Chondrocyte (in vitro differentiated cells): ENCODE data around the gene VSIG10. TPM values are rescaled to one million over a fixed set of nuclear protein-coding genes. Genes with fewer than 3 reads are reported as not detected.

Experiments
- DNase-seq: peaks from one replicate; pipeline ENCODE4 v3.0.0; 2021; ENCODE audit warnings: mixed read lengths, low spot score
- H3K27ac Mint-ChIP-seq: one replicate; pipeline ENCODE4 v1.8.0; 2021; ENCODE audit warnings: mild to moderate bottlenecking, moderate library complexity, mixed read lengths; ENCODE audit not compliant: unreplicated experiment
- H3K27me3 Mint-ChIP-seq: 2 replicates; pipeline ENCODE4 v1.8.0; 2021; ENCODE audit warnings: low read depth, mixed read lengths
- H3K36me3 Mint-ChIP-seq: 2 replicates; pipeline ENCODE4 v1.8.0; 2021; ENCODE audit warnings: low read depth, mixed read lengths
- H3K4me1 Mint-ChIP-seq: 2 replicates; pipeline ENCODE4 v1.8.0; 2021; ENCODE audit warnings: low read depth, mild to moderate bottlenecking, mixed read lengths
- H3K4me3 Mint-ChIP-seq: one replicate; pipeline ENCODE4 v1.8.0; 2021; ENCODE audit warnings: mild to moderate bottlenecking, moderate library complexity, mixed read lengths; ENCODE audit not compliant: unreplicated experiment
- H3K9me3 Mint-ChIP-seq: 2 replicates; pipeline ENCODE4 v1.8.0; 2021; ENCODE audit warnings: low read depth, mixed read lengths
- CTCF ChIP-seq: fragments of 200-600 bp; sonication (generic); IDR thresholded peaks from 2 replicates; pipeline ENCODE4 v1.5.0; 2021; ENCODE audit warnings: antibody characterized with exemption, mild to moderate bottlenecking, moderate library complexity
- total RNA-seq: library from RNA; stranded (reverse); gene quantifications from 3 replicates; pipeline ENCODE4 v1.2.1, GENCODE V29; 2021

VSIG10 gene
- total RNA-seq, 1 donor from 2014 or later, result 9.3 TPM

DNA sequence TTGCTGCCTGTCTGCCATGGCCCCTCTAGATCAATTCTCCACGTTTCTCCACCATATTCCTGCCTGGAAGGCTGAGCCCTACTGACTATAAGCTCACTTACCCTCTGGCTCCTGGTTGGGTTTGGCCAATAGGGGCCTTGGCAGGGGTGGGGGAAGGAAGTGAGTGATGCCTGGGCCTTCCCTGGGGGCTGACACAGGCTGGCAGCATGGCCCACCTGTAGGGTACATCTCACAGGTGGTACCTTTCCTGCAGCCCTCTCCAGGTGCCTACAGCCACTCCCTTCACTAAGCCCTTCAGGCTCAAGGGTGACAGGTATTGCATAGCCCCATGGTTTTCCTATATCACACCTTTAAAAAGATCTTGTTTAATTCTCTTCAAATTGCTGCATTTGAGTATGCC, 83.8 kb downstream of the VSIG10 start:
- Mint-ChIP-seq H3K4me3 (no peak overlapping the region), H3K4me1 (peaks cover 17% of the 10 kb centered on the region), H3K27me3 (no peaks in the 10 kb centered on the region), H3K36me3 (peaks cover 7% of the 10 kb centered on the region), H3K9me3 (no peaks in the 10 kb centered on the region), H3K27ac (no peak overlapping the region)
- no peak for TF ChIP-seq CTCF
- DNase-seq, result no peak

GRCh38 chr12:118017926-118018325, 85.9 kb downstream of the VSIG10 start:
- H3K27me3 Mint-ChIP-seq, result no peaks in the 10 kb centered on the region
- no peak for TF ChIP-seq CTCF
- H3K36me3 Mint-ChIP-seq, result peaks cover 7% of the 10 kb centered on the region
- H3K27ac Mint-ChIP-seq, result no peak overlapping the region
- no peak overlapping the region for H3K4me3 Mint-ChIP-seq
- no peaks in the 10 kb centered on the region for H3K9me3 Mint-ChIP-seq
- H3K4me1 Mint-ChIP-seq, result peaks cover 17% of the 10 kb centered on the region
- no peak for DNase-seq

DNA sequence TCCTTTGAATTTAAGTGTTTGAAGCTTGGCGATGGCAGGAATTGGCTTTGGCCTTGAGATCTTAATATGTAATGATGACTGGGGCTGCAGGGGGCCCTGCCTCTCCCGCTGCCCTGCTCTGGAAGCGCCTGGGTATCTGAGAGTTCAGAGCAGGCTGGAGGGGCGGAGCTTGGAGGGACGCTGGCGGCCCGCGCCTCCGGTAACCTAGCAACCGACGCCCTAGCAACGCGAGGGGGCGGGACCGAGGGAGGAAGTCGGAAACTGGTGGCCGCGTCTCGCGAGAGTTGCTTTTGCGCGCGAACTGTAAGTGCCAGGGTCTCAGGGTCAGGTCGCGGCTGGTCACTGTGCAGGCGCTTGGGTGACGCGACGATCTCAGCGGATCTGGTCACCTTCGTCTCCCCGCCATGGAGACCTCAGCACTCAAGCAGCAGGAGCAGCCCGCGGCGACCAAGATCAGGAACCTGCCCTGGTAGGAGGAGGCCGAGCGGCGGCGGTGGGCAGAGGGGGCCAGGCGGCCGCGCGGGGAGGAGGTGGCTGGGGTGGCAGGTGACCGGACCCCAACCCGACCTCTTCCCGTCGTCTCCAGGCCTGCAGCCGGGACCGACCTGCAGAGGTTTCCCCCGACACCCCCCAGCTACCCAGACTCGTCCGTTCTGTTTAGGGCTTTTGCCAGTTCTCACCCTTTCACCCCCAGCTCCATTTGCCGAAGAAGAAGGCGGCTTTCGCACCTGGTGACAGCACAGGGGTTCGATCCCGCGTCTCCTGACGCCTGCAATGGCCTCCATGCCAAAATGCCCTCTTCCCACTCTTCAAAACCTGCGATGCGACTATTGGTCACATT, 87.2 kb downstream of the VSIG10 start, which contains the start of gene RFC5:
Gene RFC5, plus strand, starts transcription at position 280 of the 841 bp plus-strand sequence. Its CDS starts 125 bp downstream, at position 405.
- Mint-ChIP-seq H3K27ac (peak within 1 kb of the TSS; percentile 82), H3K9me3 (no peaks in the 10 kb centered on the region), H3K4me1 (peaks cover 17% of the 10 kb centered on the region), H3K36me3 (peaks cover 1% of the 10 kb centered on the region), H3K4me3 (peak within 1 kb of the TSS; percentile 88), H3K27me3 (no peaks in the 10 kb centered on the region)
- DNase-seq, result peak; percentile 98
- no peak for TF ChIP-seq CTCF

- Mint-ChIP-seq H3K36me3 (peaks cover 1% of the 10 kb centered on the region), H3K27ac (no peak overlapping the region), H3K4me1 (peaks cover 17% of the 10 kb centered on the region), H3K9me3 (no peaks in the 10 kb centered on the region), H3K4me3 (peak overlapping the region; percentile 88), H3K27me3 (no peaks in the 10 kb centered on the region)
- no peak for DNase-seq
- TF ChIP-seq CTCF, result no peak
Measured at GRCh38 chr12:118015944-118016343, 87.9 kb downstream of the VSIG10 start.

DNA sequence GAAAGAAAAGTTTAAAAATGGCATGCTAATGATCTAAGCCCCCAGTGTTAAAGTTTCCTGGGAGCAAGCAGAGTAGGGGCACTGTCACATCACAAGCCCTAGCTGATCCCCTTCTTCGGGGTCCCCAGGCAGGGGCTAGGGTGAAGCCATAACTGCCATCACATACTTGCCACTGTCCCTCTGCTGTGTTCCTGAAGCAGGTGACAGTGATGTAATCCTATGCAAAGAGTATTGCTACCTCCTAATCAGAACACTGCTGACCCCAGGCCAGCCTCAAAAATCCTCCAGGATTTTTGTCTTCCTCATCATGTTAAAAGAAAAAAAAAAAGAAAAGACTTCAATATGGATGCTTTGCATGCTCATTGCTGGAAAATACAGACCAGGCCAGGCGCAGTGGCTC, 88.5 kb downstream of the VSIG10 start:
- Mint-ChIP-seq H3K27me3 (no peaks in the 10 kb centered on the region), H3K4me1 (peaks cover 17% of the 10 kb centered on the region), H3K27ac (no peak overlapping the region), H3K9me3 (no peaks in the 10 kb centered on the region), H3K4me3 (peak overlapping the region; percentile 12), H3K36me3 (peaks cover 1% of the 10 kb centered on the region)
- no peak for DNase-seq
- no peak for TF ChIP-seq CTCF

Other genes with a start within 250 kb of the VSIG10 start
- 0.05 TPM in 1 of 3 replicates, not detected in the others for gene KSR2, start 135.0 kb downstream of the VSIG10 start, total RNA-seq
- gene RFC5, start 87.3 kb downstream of the VSIG10 start, total RNA-seq, result 5.5 to 12.5 TPM (median 6.3 TPM) in 3 replicates
- gene WSB2, start 42.8 kb downstream of the VSIG10 start, total RNA-seq, result 86.7 to 129 TPM (median 124 TPM) in 3 replicates
- gene PEBP1, start 32.1 kb upstream of the VSIG10 start, total RNA-seq, result 134 to 153 TPM (median 138 TPM) in 3 replicates